ENCODE results near the gene TBX3.

TBX3 gene

GRCh38 chr12:114658002-114658441, 26.0 kb downstream of the TBX3 start:
- no peak overlapping the region for H3K4me3 ChIP-seq (ENCODE audit: low read depth, low read length)
- TF ChIP-seq CTCF (IDR thresholded peaks at IDR 0.05; ENCODE audit: borderline replicate concordance, insufficient read depth, low read depth, low read length), result no peak

- TF ChIP-seq CTCF (IDR thresholded peaks at IDR 0.05; ENCODE audit: borderline replicate concordance, insufficient read depth, low read depth, low read length), result no peak
- H3K4me3 ChIP-seq (ENCODE audit: low read depth, low read length), result no peak overlapping the region
Observed at GRCh38 chr12:114657597-114657920, 26.4 kb downstream of the TBX3 start.

GRCh38 chr12:114656906-114657596, 26.9 kb downstream of the TBX3 start:
- TF ChIP-seq CTCF (IDR thresholded peaks at IDR 0.05; ENCODE audit: borderline replicate concordance, insufficient read depth, low read depth, low read length), result no peak
- H3K4me3 ChIP-seq (ENCODE audit: low read depth, low read length), result no peak overlapping the region

- no peak for TF ChIP-seq CTCF (IDR thresholded peaks at IDR 0.05; ENCODE audit: borderline replicate concordance, insufficient read depth, low read depth, low read length)
- H3K4me3 ChIP-seq (ENCODE audit: low read depth, low read length), result no peak overlapping the region
Observed at GRCh38 chr12:114655934-114656749, 27.8 kb downstream of the TBX3 start.

GRCh38 chr12:114649585-114649984, 34.4 kb downstream of the TBX3 start:
- no peak for TF ChIP-seq CTCF (IDR thresholded peaks at IDR 0.05; ENCODE audit: borderline replicate concordance, insufficient read depth, low read depth, low read length)

GRCh38 chr12:114648711-114649110, 35.3 kb downstream of the TBX3 start:
- TF ChIP-seq CTCF (IDR thresholded peaks at IDR 0.05; ENCODE audit: borderline replicate concordance, insufficient read depth, low read depth, low read length), result no peak
- H3K4me3 ChIP-seq (ENCODE audit: low read depth, low read length), result no peak overlapping the region

More at GRCh38 chr12:114649585-114649984, 34.4 kb downstream of the TBX3 start:
- H3K4me3 ChIP-seq (ENCODE audit: low read depth, low read length), result no peak overlapping the region
